ENCODE data around the gene SLC39A9. TPM values are rescaled to one million over a fixed set of nuclear protein-coding genes. Genes with fewer than 3 reads are reported as not detected.

The SLC39A9 gene
- total RNA-seq, 1 experiment from 2014 or later, result 161 TPM

DNA sequence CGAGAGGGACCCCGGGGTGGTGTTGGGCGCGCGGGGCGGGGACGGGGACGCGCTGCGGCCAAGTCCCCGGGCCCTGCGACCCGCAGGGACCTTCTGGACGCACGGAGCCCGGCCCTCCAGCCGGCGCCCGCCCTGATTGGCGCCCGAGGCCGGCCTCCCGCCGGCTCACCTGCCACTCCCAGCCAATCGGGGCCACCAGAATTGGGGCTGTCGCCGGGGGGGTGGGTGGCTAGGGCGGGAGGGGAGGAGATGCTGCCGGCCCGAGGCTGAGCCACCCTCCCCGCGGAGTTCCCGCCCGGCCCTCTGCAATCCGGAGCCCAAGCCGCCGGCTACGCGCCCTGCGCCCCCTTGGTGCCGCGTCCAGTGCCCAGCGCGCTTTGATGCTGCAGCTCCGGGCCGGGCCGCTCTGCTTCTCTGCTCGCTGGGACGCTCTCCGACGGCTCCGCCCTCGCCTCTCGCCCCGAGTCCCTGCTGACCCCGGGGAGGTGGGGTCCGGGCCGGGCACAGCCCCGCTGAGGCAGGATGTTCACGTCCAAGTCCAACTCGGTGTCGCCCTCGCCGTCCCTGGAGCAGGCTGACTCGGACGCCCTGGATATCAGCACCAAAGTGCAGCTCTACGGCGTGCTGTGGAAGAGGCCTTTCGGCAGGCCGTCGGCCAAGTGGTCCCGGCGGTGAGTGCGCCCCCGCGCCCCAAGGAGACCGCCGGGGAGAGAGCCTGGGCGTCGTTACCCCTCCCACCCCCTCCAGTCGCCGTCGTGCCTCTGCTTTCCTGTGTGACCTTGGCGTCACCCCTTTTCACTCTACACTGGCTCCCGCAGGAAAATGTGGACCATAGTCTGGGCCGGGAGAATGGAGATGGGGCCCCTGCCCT, 86.2 kb downstream of the SLC39A9 start, which contains the start of gene PLEKHD1:
Gene PLEKHD1, plus strand, starts transcription at position 285 of the 871 bp plus-strand sequence. Its CDS starts 238 bp downstream, at position 523.
- H3K4me1 ChIP-seq (ENCODE audit: low read length), result peaks cover 18% of the 10 kb centered on the region
- no peaks in the 10 kb centered on the region for H3K36me3 ChIP-seq (ENCODE audit: insufficient read depth, low read length)
- H3K27ac ChIP-seq (ENCODE audit: low read length), result no peak within 1 kb of the TSS
- no peak within 1 kb of the TSS for H3K9ac ChIP-seq (ENCODE audit: low read length)
- no peaks in the 10 kb centered on the region for H3K79me2 ChIP-seq (ENCODE audit: low read length)
- peaks cover 8% of the 10 kb centered on the region; the same call in 1 of the 2 replicates for H4K20me1 ChIP-seq (ENCODE audit: insufficient read depth, low read depth, low read length)
- H3K9me2 ChIP-seq (replicated peaks; ENCODE audit: insufficient read depth, low read length), result no peaks in the 10 kb centered on the region
- H3K4me3 ChIP-seq (ENCODE audit: low read length), result no peak within 1 kb of the TSS
- H3K27me3 ChIP-seq (ENCODE audit: low read length), result no peaks in the 10 kb centered on the region
- H3K4me2 ChIP-seq (ENCODE audit: low read depth, low read length, poor library complexity, severe bottlenecking), result no peak within 1 kb of the TSS
- H2AFZ ChIP-seq (ENCODE audit: low read length), result no peak within 1 kb of the TSS
- DNase-seq, result no peak
- H3K9me3 ChIP-seq (ENCODE audit: low read length), result no peaks in the 10 kb centered on the region

DNA sequence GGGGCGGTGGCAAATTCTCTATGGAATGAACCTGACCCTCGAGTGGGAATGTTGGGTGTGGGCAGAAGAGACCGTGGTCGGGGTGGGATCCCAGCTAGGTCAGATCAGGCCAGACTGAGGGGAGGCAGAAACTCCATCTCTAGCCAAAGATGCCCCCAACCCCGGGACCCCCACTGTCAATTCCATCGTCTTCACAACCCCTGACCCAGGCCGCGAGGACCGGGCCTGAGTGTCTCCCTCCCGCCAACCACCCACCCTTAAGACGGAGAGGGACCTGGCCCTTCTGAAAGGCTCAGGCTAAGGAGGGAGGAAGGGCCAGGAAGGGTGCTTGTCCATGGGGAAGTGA, 86.8 kb downstream of the SLC39A9 start:
- Histone ChIP-seq H3K4me1 (ENCODE audit: low read length) (peaks cover 14% of the 10 kb centered on the region), H4K20me1 (ENCODE audit: insufficient read depth, low read depth, low read length) (peaks cover 8% of the 10 kb centered on the region; the same call in 1 of the 2 replicates), H3K27ac (ENCODE audit: low read length) (no peak overlapping the region), H3K9me2 (replicated peaks; ENCODE audit: insufficient read depth, low read length) (no peaks in the 10 kb centered on the region), H3K4me3 (ENCODE audit: low read length) (no peak overlapping the region), H3K9me3 (ENCODE audit: low read length) (no peaks in the 10 kb centered on the region), H3K9ac (ENCODE audit: low read length) (no peak overlapping the region), H3K36me3 (ENCODE audit: insufficient read depth, low read length) (no peaks in the 10 kb centered on the region), H2AFZ (ENCODE audit: low read length) (no peak overlapping the region), H3K4me2 (ENCODE audit: low read depth, low read length, poor library complexity, severe bottlenecking) (no peak overlapping the region), H3K79me2 (ENCODE audit: low read length) (no peaks in the 10 kb centered on the region), H3K27me3 (ENCODE audit: low read length) (no peaks in the 10 kb centered on the region)
- no peak for DNase-seq

DNA sequence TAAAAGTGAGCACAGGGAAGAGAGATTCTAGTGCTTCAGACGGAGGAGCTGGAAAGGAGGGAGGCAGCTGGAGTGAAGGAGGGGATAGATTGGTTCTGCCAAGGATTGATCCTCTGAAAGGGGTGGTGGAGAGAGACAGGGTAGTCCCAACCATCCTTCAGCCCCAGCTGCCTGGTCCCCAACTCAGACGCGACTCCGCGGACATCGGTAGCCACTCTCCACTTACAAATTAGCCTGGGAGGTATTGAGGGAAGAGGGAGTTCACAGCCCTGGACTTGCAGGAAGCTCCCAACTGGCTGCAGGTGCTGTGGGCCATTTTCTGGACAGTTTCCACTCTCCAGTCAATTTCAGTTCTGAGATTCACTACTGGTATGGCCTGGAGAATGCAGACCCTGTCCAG, 87.2 kb downstream of the SLC39A9 start:
- peaks cover 14% of the 10 kb centered on the region for H3K4me1 ChIP-seq (ENCODE audit: low read length)
- H3K9me3 ChIP-seq (ENCODE audit: low read length), result no peaks in the 10 kb centered on the region
- H3K9me2 ChIP-seq (replicated peaks; ENCODE audit: insufficient read depth, low read length), result no peaks in the 10 kb centered on the region
- no peak for DNase-seq
- no peak overlapping the region for H3K9ac ChIP-seq (ENCODE audit: low read length)
- no peak overlapping the region for H3K4me2 ChIP-seq (ENCODE audit: low read depth, low read length, poor library complexity, severe bottlenecking)
- H3K36me3 ChIP-seq (ENCODE audit: insufficient read depth, low read length), result no peaks in the 10 kb centered on the region
- H3K79me2 ChIP-seq (ENCODE audit: low read length), result no peaks in the 10 kb centered on the region
- peaks cover 8% of the 10 kb centered on the region; the same call in 1 of the 2 replicates for H4K20me1 ChIP-seq (ENCODE audit: insufficient read depth, low read depth, low read length)
- no peak overlapping the region for H3K27ac ChIP-seq (ENCODE audit: low read length)
- no peak overlapping the region for H2AFZ ChIP-seq (ENCODE audit: low read length)
- no peaks in the 10 kb centered on the region for H3K27me3 ChIP-seq (ENCODE audit: low read length)
- no peak overlapping the region for H3K4me3 ChIP-seq (ENCODE audit: low read length)

DNA sequence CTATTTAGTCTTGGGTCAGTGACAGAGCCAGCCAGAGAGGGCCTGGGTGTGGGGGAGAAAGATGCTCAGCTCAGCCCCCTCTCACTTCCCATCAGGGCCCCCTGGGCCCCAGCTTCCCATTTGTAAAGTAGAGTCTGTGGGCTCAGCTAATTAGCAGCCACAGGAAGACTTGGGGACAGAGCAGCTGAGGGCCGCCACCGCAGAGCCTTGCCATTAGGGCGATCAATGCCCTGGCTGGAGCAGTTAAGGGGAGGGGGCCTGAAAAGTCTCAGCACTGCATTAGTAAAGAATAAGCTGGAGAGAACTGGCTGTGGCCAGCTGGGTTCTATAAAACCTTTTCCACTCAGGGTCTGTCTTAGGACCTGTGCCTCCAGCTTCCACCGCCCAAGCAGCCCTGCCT, 88.7 kb downstream of the SLC39A9 start:
- peaks cover 6% of the 10 kb centered on the region; the same call in 1 of the 2 replicates for H4K20me1 ChIP-seq (ENCODE audit: insufficient read depth, low read depth, low read length)
- H2AFZ ChIP-seq (ENCODE audit: low read length), result no peak overlapping the region
- no peaks in the 10 kb centered on the region for H3K27me3 ChIP-seq (ENCODE audit: low read length)
- no peak overlapping the region for H3K27ac ChIP-seq (ENCODE audit: low read length)
- H3K79me2 ChIP-seq (ENCODE audit: low read length), result no peaks in the 10 kb centered on the region
- H3K4me1 ChIP-seq (ENCODE audit: low read length), result peaks cover 4% of the 10 kb centered on the region
- H3K9me3 ChIP-seq (ENCODE audit: low read length), result no peaks in the 10 kb centered on the region
- no peaks in the 10 kb centered on the region for H3K36me3 ChIP-seq (ENCODE audit: insufficient read depth, low read length)
- no peak overlapping the region for H3K4me3 ChIP-seq (ENCODE audit: low read length)
- no peak overlapping the region for H3K4me2 ChIP-seq (ENCODE audit: low read depth, low read length, poor library complexity, severe bottlenecking)
- H3K9me2 ChIP-seq (replicated peaks; ENCODE audit: insufficient read depth, low read length), result no peaks in the 10 kb centered on the region
- H3K9ac ChIP-seq (ENCODE audit: low read length), result no peak overlapping the region
- DNase-seq, result no peak

DNA sequence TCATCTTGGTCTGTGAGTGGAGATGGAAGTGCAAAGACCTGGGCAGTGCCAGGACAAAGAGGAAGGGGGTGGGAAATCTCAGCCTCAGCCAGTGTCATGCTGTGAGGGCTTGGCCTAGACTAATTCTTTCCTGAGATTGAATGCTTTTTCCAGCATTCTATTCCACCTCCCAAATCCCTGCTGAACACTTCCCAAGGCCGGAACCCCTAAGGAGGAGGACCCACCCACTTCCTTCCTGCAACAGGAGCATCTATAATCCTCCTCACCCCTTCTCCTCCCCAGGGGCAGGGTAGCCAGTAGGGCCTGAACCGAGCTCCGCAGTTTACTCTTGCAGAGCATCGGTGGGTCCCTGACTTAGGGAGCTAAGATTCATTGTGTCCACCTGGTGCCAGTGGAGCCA, 89.3 kb downstream of the SLC39A9 start:
- Histone ChIP-seq H3K4me2 (ENCODE audit: low read depth, low read length, poor library complexity, severe bottlenecking) (no peak overlapping the region), H3K9me3 (ENCODE audit: low read length) (no peaks in the 10 kb centered on the region), H3K27ac (ENCODE audit: low read length) (no peak overlapping the region), H4K20me1 (ENCODE audit: insufficient read depth, low read depth, low read length) (0 out of 2 replicates have a peak, but pooled peaks cover 4% of the 10 kb centered on the region), H3K4me3 (ENCODE audit: low read length) (no peak overlapping the region), H3K27me3 (ENCODE audit: low read length) (no peaks in the 10 kb centered on the region), H3K9ac (ENCODE audit: low read length) (no peak overlapping the region), H3K9me2 (replicated peaks; ENCODE audit: insufficient read depth, low read length) (no peaks in the 10 kb centered on the region), H3K79me2 (ENCODE audit: low read length) (no peaks in the 10 kb centered on the region), H2AFZ (ENCODE audit: low read length) (no peak overlapping the region), H3K36me3 (ENCODE audit: insufficient read depth, low read length) (no peaks in the 10 kb centered on the region), H3K4me1 (ENCODE audit: low read length) (no peaks in the 10 kb centered on the region)
- no peak for DNase-seq

DNA sequence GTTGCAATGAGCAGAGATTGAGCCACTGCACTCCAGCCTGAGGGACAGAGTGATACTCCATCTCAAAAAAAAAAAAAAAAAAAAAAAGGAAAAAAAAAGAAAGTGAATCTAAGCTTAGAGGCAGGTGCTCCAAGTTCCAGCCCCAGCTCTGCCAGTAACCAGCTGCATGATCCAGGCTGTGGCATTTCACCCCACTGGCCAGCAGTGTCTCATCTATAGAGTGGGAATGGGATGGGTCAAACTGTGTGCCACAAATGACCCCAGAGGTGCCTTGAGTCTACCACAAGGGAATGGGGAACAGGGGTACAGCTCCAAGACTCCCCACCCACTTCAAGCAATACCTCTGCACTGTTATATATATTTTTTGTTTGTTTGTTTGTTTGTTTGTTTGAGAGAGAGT, 91.0 kb downstream of the SLC39A9 start:
- no peak overlapping the region for H3K4me3 ChIP-seq (ENCODE audit: low read length)
- no peaks in the 10 kb centered on the region for H3K27me3 ChIP-seq (ENCODE audit: low read length)
- DNase-seq, result no peak
- no peak overlapping the region for H3K4me2 ChIP-seq (ENCODE audit: low read depth, low read length, poor library complexity, severe bottlenecking)
- 0 out of 2 replicates have a peak, but pooled peaks cover 4% of the 10 kb centered on the region for H4K20me1 ChIP-seq (ENCODE audit: insufficient read depth, low read depth, low read length)
- no peaks in the 10 kb centered on the region for H3K79me2 ChIP-seq (ENCODE audit: low read length)
- H3K27ac ChIP-seq (ENCODE audit: low read length), result no peak overlapping the region
- H3K9ac ChIP-seq (ENCODE audit: low read length), result no peak overlapping the region
- no peaks in the 10 kb centered on the region for H3K9me2 ChIP-seq (replicated peaks; ENCODE audit: insufficient read depth, low read length)
- H3K9me3 ChIP-seq (ENCODE audit: low read length), result no peaks in the 10 kb centered on the region
- H3K36me3 ChIP-seq (ENCODE audit: insufficient read depth, low read length), result no peaks in the 10 kb centered on the region
- H2AFZ ChIP-seq (ENCODE audit: low read length), result no peak overlapping the region
- H3K4me1 ChIP-seq (ENCODE audit: low read length), result no peaks in the 10 kb centered on the region

DNA sequence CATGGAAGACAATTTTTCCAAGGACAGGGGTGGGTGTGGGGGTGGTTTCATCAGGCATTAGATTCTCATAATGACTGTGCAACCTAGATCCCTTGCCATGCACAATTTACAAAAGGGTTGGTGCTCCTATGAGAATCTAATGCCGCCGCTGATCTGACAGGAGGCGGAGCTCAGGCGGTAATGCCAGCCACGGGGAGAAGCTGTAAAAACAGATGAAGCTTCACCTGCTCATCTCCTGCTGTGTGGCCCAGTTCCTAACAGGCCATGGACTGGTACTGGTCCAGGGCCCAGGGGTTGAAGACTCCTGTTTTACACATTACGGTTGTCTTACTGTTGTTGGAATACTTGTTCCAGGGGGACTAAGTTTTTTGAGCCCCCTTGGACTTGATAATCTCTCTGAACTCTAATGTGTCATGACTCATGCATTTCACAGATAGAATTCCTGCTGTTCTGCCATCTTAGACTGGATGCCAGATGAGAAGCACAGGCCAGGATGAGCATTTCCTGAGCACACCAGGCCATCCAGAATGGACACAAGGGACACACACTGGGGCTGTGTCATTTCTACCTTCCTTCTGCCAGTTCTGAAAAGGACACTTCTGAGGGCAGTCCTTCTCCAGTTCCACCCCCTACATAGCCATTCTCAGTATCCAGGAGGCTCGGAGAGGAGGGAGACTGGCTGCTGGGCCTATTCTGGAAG, 91.9 kb downstream of the SLC39A9 start:
- Histone ChIP-seq H3K27me3 (ENCODE audit: low read length) (no peaks in the 10 kb centered on the region), H3K4me2 (ENCODE audit: low read depth, low read length, poor library complexity, severe bottlenecking) (no peak overlapping the region), H3K9ac (ENCODE audit: low read length) (no peak overlapping the region), H3K79me2 (ENCODE audit: low read length) (no peaks in the 10 kb centered on the region), H2AFZ (ENCODE audit: low read length) (no peak overlapping the region), H3K9me2 (replicated peaks; ENCODE audit: insufficient read depth, low read length) (no peaks in the 10 kb centered on the region), H4K20me1 (ENCODE audit: insufficient read depth, low read depth, low read length) (0 out of 2 replicates have a peak, but pooled peaks cover 4% of the 10 kb centered on the region), H3K36me3 (ENCODE audit: insufficient read depth, low read length) (no peaks in the 10 kb centered on the region), H3K4me3 (ENCODE audit: low read length) (no peak overlapping the region), H3K9me3 (ENCODE audit: low read length) (no peaks in the 10 kb centered on the region), H3K4me1 (ENCODE audit: low read length) (no peaks in the 10 kb centered on the region), H3K27ac (ENCODE audit: low read length) (no peak overlapping the region)
- DNase-seq, result no peak

DNA sequence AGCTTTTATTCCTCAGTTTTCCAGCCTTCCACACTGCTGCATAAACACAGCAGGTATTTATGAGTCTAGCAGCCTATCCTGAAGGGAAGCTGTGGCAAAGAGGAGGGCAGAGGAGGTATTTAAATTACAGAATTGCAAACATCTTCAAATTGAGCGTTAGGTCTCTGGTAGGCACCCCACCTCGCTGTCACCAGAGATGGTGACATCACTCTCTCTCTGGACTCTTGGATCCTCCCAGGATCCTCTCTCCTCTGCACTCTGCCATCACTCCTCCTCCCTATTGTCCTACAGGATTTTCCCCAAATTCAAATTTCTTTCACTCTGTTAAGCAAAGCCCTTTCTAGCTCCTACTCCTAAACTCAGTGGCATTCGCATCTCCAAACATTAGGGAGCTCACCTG, 92.7 kb downstream of the SLC39A9 start:
- DNase-seq, result no peak
- Histone ChIP-seq H3K9ac (ENCODE audit: low read length) (no peak overlapping the region), H4K20me1 (ENCODE audit: insufficient read depth, low read depth, low read length) (0 out of 2 replicates have a peak, but pooled peaks cover 4% of the 10 kb centered on the region), H3K79me2 (ENCODE audit: low read length) (no peaks in the 10 kb centered on the region), H3K27ac (ENCODE audit: low read length) (no peak overlapping the region), H3K4me3 (ENCODE audit: low read length) (no peak overlapping the region), H3K4me1 (ENCODE audit: low read length) (no peaks in the 10 kb centered on the region), H3K36me3 (ENCODE audit: insufficient read depth, low read length) (no peaks in the 10 kb centered on the region), H3K9me2 (replicated peaks; ENCODE audit: insufficient read depth, low read length) (no peaks in the 10 kb centered on the region), H3K4me2 (ENCODE audit: low read depth, low read length, poor library complexity, severe bottlenecking) (no peak overlapping the region), H3K9me3 (ENCODE audit: low read length) (no peaks in the 10 kb centered on the region), H2AFZ (ENCODE audit: low read length) (no peak overlapping the region), H3K27me3 (ENCODE audit: low read length) (no peaks in the 10 kb centered on the region)
